Tongue (tissue), 2 donors: ENCODE measurements around the gene SPDL1. TPM values are rescaled to one million over a fixed set of nuclear protein-coding genes. Genes with fewer than 3 reads are reported as not detected.
"Not testable (repeated sequence)": the region's sequence is repeated elsewhere in the genome, so short reads cannot be mapped to it uniquely, and the experiment has no call there.

Source experiments
- DNase-seq: peaks from one replicate; pipeline ENCODE4 v3.0.0-alpha.2; 2015
- total RNA-seq: library from RNA; depleted of rRNA; stranded (reverse); fragments of >200 nt; gene quantifications from one replicate; pipeline ENCODE4 v1.2.3, GENCODE V29; 2014

SPDL1 gene
- total RNA-seq, 1 donor from 2014 or later: 15.0 TPM

DNA sequence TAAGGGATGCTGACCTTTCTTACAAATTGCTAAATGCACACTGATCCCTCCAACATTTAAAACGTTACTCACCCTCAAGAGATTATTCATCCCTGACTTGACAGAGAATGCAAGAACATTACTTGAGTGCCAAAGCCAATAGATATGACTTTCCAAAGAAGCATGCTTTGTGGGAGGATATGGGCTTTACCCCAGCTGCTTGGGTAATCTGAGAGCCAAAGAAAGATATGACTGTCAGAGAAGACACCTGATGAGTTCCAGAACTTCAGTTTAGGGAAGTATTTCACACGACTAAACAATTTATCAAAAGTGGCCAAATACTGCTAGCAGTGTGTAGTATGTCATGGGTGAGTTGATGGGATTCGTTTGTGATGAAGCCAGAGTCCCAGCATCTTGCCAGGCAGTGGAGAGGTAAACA is 7.4 kb upstream of the SPDL1 start:
- no peak for DNase-seq

DNA sequence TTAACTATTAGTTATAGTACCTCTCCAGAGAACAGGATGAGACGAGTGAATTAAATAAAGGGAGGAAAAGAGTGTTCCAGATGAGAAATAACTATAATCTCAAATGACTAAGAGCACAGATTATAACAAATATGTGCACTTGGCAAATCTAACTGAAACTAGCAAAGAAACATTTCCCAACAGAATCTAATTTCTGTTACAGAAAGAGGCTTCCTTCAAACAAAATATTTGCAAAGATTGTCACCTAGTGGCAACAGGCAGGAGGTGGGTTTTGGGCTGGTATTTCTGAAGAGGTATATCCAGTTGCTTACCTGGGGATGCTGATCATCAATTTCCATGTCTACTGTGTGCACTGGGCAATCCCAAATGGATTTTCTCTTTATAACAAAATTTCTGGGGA is 5.6 kb upstream of the SPDL1 start:
- DNase-seq: peak; percentile 10

DNA sequence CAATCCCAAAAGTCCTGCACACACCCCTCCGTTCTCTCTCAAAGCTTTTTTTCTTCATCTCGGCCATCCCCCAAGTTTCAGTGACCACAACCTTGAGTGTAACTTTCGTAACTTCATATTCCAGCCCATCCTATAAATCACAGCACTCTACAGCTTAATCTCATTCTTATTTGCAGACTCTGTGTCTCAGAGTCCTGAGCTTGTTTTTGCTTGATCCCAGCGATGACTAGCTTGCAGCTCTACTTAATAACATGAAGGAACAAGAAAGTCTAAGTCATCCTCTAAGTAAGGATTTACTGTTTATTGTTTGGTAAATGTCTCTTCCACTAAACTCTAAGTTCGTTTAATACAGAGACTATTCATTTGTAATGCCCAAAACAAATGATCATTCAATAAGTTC is 2.6 kb upstream of the SPDL1 start:
- DNase-seq: peak; percentile 15

DNA sequence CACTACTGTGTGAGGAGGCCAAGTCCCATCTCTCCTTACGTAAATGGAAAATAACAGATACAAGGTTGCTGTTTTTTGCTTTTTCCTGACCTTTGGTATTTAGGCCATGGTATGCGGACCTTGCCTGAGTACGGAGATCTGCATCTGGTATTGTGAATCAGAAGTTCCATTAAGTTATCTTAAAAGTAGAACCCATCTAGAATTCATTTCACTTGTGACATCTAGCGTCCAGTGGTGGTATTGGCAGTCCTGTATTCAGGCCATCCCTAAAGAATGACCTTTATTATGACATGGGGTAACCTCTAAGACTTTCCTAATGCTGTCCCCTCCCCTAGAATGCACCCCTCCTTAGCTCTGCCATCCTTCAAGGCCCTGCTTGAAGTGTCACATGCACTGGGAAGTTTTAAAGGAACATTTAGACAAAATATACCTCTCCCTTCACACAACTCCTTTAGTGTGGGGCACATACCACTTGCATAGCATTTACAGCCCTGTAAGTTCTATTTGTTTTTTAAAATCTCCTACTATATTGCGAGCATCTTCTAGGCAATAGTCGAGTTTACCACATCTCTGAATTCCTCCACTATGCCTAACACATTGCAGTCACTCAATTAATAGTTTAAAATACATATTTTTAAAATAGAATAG is 1.9 kb upstream of the SPDL1 start:
- DNase-seq: peak; percentile 75

DNA sequence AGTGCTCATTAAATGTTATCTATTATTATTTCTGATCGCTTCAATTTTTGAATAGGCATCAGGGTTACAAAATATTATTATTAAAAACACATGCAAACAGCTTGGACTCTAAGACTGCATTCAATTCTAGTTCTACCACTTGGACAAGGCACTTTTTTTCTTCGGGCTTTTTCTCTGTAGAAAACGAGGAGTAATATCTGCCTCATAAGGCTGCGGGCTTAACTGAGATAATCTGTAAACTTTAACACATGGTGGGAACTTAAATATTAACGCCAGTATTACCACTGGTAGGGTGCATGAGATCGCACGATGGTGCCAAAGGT is 511 bp upstream of the SPDL1 start:
- no peak for DNase-seq

DNA sequence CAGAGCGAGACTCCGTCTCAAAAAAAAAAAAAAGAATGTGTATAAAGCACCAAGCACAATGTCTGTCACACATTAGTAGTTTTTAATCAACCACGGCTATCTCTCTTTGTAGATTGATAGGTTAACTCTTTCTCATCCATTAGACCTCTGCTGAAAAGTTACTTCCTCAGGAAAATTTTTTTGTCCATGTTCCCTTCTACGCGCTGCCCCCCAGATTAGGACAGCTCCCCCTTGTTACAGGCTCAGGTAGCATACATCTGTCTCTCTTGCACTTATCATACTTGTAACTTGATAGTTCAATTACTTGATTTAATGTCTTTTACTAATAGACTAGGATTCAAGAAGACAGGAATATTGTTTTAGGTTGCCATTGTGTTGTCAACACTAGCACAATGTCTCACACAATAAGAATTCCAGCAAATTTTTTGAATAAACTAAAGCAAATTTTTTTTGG is 1.5 kb downstream of the SPDL1 start:
- no peak for DNase-seq

DNA sequence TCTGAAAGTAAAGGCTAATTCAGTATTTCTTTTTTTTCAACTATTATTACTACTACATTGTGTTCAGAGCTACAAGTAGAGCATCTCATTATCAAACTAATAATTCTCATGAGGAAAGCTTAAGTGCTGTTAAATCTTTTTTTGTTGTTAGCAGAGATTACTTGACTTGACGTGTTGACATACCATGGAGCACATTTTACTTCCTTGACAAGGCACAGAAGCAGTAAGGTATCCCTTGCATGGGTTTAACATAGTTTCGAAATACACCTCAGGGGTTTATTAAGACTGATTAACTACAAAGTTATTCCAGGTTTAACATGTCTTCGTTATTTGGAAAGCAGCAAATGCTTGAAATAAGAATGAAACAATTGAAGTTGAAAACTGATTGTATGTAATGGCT is 7.0 kb downstream of the SPDL1 start:
- no peak for DNase-seq

DNA sequence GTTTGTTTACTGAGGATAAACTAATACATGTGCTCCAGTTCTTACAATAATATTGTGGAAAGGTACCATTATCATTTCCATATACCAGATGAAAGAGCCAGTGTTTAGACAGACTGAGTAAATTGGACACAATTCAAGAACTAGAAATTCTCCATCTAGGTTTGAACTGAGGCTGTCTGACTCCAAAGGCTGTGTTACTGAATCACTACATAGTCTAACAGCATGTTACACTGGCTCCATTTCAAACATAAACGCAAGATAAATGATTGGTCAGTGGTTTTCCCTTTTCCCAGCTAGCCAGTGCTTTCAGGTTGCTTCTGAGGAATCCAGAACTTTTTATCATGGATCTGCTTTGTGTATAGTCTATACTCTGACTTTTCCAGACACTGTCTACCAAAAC is 8.1 kb downstream of the SPDL1 start:
- no peak for DNase-seq

DNA sequence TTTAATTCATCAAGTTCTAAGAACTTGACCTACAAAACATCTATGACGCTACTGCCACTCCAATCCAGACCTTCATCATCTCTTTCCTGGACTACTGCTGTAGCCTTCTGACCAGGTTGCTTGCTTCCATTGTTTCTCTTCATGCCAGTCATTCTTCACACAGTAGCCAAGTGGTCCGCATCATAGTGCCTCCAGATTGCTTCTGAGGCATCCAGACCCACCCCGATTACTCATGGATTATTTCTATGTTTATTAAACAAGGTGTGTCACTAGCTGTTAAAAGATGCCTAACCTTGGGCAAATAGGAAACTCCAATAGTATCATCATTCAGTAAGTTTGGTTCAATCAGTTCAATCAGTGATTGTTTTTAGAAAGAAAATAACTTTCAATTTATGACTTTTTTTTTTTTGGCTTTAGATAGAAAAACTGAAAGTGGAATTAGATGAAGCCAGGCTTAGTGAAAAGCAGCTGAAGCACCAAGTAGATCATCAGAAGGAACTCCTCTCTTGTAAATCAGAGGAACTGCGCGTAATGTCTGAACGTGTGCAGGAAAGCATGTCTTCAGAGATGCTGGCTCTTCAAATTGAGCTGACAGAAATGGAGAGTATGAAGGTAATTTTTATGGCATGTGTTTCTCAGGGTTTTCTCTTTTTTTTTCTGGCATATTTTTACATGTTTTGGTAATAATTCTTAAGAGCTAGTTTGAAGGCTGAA is 9.5 kb downstream of the SPDL1 start:
- DNase-seq: no peak

DNA sequence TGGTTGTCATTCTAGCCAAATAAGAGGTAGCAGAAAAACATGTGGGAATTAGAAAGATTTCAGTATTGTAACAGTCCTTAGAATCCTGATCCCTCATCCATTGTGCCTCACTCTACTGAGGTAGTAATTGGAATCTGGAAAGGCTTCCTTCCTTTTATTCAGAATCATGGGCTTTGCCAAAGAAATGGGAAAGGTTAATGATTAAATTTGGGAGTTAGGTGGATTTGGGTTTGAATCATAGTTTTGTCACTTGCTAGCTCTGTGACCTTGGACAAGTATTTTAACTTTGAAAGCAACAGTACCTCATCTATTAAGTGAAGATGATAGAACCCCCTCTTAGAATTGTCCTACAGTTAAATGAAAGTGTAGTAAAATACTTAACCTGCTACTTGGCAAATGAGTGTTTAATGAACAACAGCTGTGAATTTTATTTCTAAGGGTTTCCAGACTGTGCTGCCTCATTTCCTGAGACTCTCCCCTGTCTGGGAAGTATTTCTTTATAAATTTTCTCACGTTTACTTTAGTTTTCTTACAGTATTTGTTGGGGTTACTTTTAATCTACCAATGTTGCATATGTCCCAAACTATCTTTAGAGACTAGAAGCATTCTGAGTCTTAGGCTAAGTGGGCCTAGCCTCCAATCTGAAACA is 11.7 kb downstream of the SPDL1 start:
- DNase-seq: no peak

DNA sequence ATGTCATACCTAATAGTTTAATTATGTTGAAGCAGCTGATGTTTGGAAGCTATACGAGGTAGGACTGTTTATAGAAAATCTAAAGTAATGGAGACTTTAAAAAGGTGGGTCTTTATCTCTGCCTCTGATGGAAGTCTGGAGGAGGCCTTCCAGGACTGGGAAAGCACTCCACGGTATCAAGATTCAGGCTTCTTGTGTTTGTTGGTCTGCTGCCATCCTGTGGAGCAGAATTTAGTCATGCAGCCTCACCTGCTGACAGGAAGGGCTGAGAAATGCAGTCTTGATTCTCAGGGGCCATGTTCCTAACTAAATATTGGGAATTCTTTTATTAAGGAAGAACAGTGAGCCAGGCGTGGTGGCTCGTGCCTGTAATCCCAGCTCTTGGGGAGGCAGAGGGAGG is 15.9 kb downstream of the SPDL1 start:
- no peak for DNase-seq

DNA sequence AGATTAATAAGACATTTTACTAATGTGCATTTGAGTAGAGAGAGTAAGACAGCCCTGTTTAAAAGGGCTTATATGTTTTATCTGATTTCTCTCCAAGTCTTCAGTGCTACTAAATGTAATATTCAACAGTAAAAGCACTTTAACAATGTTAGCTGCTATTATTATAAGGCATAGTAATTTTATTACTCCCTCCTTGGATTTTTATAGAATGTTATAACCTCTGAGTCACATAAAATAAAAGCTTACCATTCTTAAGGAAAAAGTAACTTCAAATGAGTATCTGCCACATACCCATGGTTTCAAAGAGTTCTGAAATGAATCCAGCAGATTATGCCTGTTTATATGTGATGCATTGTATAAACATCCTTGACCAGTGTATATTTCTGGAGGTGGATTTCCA is 19.0 kb downstream of the SPDL1 start:
- no peak for DNase-seq

DNA sequence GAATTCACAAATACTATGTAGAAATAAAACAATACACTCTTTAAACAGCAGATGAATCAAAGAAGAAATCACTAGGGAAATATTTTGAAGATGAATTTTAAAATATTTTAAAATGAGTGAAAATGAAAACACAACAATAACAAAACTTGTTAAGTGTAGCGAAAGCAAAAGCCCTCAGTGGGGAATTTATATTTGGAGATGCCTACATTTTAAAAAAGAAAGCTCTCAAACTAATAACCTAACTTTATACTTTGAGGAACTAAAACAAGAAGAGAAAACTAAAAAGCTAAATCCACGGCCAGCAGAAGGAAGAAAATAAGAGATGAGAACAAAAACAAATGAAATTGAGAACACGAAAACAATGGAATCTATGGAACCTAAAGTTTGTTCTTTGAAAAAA is 22.7 kb downstream of the SPDL1 start:
- no peak for DNase-seq

DNA sequence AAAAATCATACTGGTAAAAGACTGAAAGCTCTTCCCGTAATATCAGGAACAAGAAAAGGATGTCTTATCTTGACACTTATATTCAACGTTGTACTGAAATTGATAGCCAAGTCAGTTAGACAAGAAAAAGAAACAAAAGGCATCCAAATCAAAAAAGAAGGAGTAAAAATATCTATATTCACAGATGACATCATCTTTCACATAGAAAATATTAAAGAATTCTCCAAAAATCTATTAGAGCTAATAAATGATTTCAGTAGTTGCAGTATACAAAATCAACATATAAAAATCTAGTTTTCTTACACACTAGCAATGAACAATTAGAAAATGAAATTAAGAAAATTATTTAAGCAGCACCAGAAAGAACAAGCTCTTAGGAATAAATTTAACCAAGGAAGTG is 24.3 kb downstream of the SPDL1 start:
- DNase-seq: no peak

DNA sequence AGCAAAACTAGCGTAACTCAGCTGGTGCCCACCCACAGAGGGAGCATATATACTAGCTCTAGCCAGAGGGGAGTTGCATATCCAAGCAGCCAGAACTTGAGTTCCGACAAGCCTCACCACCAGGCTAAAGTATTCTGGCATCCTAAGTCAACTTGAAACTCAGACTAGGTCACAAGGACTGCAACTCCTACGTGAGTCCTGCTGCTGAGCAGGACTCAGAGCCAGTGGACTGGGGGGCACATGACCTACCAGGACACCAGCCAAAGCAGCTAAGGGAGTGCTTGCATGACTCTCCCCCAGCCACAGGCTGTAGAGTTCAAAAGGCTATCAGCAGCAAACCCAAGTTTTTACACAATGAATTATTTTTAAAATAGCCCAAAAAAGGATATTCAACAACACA is 26.1 kb downstream of the SPDL1 start:
- DNase-seq: no peak

DNA sequence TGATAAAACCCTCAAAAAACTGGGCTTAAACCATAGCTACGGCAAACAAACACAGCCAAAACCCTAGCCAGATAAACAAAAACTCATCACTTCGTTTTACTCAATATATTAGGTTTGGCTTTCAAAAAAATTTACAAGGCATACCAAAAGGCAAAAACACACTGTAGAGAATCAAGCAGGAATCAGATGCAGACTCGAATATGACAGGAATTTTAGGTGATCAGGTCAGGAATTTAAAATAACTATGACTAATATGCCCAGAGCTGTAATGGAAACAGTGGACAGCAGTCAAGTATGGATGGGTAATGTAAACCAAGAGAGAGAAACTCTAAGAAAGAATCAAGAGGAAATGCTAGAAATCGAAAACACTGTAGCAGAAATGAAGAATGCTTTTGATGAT is 27.0 kb downstream of the SPDL1 start:
- no peak for DNase-seq

DNA sequence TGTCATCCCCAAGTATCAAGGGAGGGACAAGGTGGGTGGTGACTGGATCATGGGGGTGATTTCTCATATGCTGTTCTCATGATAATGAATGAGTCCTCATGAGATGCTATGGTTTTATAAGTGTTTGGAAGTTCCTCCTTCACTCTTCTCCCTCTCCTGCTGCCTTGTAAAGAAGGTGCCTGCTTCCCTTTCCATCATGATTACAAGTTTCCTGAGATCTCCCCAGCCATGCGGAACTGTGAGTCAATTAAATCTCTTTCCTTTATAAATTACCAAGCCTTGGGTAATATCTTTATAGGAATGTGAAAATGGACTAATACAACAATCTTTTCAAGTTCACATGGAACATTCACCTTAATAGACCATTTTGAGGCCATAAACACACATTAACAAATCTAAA is 32.0 kb downstream of the SPDL1 start:
- DNase-seq: no peak

DNA sequence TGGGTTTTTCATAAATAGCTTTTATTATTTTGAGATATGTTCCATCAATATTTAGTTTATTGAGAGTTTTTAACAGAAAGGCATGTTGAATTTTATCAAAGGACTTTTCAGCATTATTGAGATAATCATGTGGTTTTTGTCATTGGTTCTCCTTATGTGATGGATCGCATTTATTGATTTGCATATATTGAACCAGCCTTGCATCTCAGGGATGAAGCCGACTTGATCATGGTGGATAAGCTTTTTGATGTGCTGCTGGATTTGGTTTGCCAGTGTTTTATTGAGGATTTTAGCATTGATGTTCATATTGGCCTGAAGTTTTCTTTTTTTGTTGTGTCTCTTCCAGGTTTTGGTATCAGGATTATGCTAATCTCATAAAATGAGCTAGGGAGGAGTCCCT is 40.7 kb downstream of the SPDL1 start:
- not testable (repeated sequence) for DNase-seq

DNA sequence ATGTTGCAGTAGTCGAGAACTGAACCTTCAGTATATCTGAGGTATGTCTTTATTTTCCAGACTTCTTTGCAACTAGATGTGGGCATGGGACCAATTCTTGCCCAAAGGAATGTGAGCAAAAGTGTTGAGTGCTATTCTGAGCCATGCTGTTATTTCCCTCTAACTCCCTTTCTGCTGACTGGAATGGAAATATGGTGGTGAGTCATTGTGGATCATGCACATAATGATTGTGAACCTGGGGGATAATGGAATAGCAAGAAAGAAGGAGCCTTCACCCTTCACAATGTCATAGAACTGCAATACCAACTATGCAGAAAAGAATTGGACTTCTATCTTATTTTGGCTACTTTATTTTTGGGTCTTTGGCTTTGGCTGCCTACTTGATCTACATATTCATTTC is 43.2 kb downstream of the SPDL1 start:
- no peak for DNase-seq

DNA sequence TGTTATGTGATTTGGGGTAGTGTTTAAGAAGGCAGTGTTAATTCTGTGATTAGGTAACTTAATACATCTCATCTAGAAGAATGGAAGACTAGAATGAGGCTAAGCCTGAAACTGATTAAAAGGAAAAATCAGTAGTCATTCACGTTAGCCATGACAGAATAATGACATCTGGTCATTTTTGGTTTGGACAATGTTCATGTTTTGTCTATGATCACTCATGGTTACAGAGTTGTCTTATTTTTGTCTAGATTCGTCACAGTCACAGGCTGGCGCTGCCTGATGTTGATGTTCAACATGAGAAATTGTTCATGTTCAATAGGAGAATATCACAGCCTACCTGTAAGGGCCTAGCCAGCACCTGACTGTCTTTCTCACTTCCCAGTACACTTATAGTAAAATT is 44.0 kb downstream of the SPDL1 start:
- DNase-seq: no peak

DNA sequence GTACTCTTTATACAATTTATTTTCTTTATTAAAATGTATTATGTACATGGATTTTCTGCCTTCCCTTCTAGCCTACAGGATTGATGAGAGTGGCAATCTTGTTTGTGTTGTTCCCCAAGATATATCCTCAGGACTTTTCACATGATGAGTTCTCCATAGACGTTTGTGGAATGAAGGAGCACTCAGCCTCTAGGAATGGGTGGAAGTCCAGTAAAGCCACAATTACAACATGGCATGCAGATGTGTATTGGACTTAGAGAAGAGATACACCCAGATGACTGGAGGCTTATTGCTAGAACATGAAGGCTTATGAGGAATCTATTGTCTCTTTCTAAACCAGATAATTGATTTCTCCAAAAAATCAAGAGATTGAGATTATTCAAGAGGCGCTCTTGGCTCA is 45.3 kb downstream of the SPDL1 start:
- no peak for DNase-seq

DNA sequence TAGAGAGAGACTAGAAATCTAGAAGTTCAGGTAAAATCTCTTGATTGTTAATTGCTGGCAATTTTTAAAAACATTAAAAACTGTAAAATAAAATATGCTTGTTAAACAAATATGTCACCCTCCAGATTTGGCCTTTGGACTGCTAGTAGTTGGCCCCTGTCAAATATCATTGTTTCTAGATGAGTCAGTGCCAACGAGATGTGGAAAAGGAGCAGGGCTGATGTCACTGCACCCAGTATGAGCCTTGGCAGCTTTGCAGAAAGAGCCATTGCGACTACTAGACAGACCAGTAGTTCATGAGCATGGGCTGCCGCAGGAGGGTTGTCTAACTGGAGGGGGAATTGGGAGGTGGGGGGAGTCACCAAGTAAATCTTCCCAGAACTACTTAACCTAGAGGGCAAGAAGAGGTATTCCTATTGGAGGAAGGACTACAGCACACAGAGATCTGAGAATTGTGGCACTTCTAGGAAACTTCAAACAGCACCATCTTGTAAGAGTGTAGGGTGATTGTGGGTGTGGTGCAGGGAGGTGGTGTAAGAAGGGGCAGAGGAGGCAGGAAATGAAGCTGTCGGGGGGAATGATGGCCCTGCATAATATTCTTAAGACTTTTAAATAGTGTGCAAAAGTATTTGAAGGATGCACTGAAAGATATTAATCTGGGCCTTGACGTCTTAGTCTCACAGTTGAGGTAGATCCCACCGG is 46.4 kb downstream of the SPDL1 start:
- no peak for DNase-seq

DNA sequence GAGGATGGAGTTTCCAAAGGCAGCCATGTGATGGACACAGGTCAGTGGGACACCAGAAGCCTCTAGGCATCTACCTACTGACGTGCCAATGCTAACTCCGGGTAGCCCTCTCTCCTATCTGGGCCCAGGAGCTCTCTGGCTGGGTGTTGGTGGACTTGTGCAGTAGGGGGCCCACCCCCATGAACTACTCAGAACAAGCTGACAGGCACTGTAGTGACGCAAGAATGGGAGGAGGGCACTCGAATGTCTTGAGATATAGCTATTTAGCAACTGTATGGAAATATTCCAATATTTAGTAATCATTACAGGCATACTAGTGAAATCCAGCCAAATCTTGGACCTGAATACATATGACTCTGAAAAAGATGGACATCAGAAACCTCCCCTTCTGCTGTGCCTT is 47.8 kb downstream of the SPDL1 start:
- DNase-seq: no peak
